M059J (cell line): ENCODE measurements around the gene C10orf67. TPM values are rescaled to one million over a fixed set of nuclear protein-coding genes. Genes with fewer than 3 reads are reported as not detected.
"Not testable (repeated sequence)": the region's sequence is repeated elsewhere in the genome, so short reads cannot be mapped to it uniquely, and the experiment has no call there.

ENCODE experiments used
- DNase-seq: peaks from one replicate; pipeline ENCODE4 v3.0.0-alpha.2; 2012; ENCODE audit warnings: low read depth
- total RNA-seq: library from RNA; depleted of rRNA; stranded (reverse); fragments of >200 nt; shearing (Covaris generic); gene quantifications from 2 replicates; pipeline ENCODE4 v1.2.3, GENCODE V29; 2014

C10orf67 gene
- total RNA-seq, 1 experiment from 2014 or later, result 0.02 TPM

- no peak for DNase-seq
These were observed 17.7 kb upstream of the C10orf67 start for GRCh38 chr10:23362069-23362830.

- DNase-seq, result no peak
These were observed 17.1 kb upstream of the C10orf67 start for GRCh38 chr10:23361665-23362064.

- DNase-seq, result peak; percentile 38
These were observed 15.2 kb upstream of the C10orf67 start for GRCh38 chr10:23359692-23360380.

GRCh38 chr10:23358357-23358756 lies 13.8 kb upstream of the C10orf67 start:
- DNase-seq, result no peak

- no peak for DNase-seq
These were observed 10.2 kb upstream of the C10orf67 start for GRCh38 chr10:23354630-23355279.

- DNase-seq, result peak; percentile 55
These were observed 7.4 kb upstream of the C10orf67 start for GRCh38 chr10:23351926-23352519.

GRCh38 chr10:23350706-23351105 lies 6.1 kb upstream of the C10orf67 start:
- not testable (repeated sequence) for DNase-seq

- DNase-seq, result peak; percentile 66
These were observed 1.3 kb upstream of the C10orf67 start for GRCh38 chr10:23345861-23346260.

- peak; percentile 36 for DNase-seq
These were observed 881 bp downstream of the C10orf67 start for GRCh38 chr10:23343591-23344240.

GRCh38 chr10:23342213-23342884 lies 2.2 kb downstream of the C10orf67 start:
- DNase-seq, result no peak

GRCh38 chr10:23341004-23341403 lies 3.6 kb downstream of the C10orf67 start:
- DNase-seq, result peak; percentile 34

- DNase-seq, result no peak
These were observed 4.2 kb downstream of the C10orf67 start for GRCh38 chr10:23340354-23340753.

- DNase-seq, result peak; percentile 29
These were observed 5.7 kb downstream of the C10orf67 start for GRCh38 chr10:23338886-23339285.

- DNase-seq, result peak; percentile 73
These were observed 6.3 kb downstream of the C10orf67 start for GRCh38 chr10:23338155-23338828.

- DNase-seq, result no peak
These were observed 7.0 kb downstream of the C10orf67 start for GRCh38 chr10:23337616-23338015.

GRCh38 chr10:23331567-23332301 lies 12.9 kb downstream of the C10orf67 start:
- DNase-seq, result peak; percentile 30

- DNase-seq, result no peak
These were observed 13.6 kb downstream of the C10orf67 start for GRCh38 chr10:23330948-23331347.

- no peak for DNase-seq
These were observed 17.9 kb downstream of the C10orf67 start for GRCh38 chr10:23326544-23327307.

GRCh38 chr10:23325132-23325531 lies 19.5 kb downstream of the C10orf67 start:
- no peak for DNase-seq
